ENCODE results near the gene CD247. TPM values are rescaled to one million over a fixed set of nuclear protein-coding genes. Genes with fewer than 3 reads are reported as not detected.

The CD247 gene
- total RNA-seq, 4 donors from 2014 or later, result 1.3 to 3.1 (median 1.4) TPM

DNA sequence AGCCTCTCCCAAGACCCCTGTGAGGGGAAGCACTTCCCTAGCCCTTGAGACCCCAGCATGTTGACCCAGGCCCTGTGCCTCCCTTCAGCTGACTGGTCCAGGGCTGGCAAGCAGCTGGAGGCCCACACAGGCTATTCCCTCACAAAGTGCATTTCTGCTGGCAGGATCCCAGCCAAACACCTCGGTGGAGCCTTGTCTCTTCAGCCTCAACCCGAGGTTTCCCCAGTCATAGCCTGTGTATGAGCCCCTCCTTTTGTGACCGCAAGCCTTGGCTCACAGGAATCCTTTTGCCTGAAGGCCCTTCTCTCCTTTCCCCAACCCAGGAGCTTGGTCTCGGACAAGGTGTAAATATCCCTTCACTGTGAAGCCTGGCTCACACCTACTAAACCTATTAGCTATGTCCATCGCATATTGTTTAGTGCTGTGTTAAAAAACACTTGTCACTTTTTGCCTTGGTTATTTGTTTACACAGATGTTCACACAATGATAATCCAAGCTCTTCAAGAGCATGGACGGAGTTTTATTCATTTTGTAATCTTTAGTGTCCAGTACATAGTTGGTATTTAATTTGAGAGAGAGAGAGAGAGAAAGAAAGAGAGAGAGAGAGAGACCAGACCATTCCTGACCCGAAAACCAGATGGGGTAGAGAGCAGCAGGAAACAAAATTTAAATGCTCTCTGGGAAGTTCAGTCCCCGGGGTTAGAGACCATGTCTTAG is 8.5 kb upstream of the CD247 start:
- no peak for TF ChIP-seq POLR2A (IDR thresholded peaks at IDR 0.05)
- TF ChIP-seq, protein P1, sequence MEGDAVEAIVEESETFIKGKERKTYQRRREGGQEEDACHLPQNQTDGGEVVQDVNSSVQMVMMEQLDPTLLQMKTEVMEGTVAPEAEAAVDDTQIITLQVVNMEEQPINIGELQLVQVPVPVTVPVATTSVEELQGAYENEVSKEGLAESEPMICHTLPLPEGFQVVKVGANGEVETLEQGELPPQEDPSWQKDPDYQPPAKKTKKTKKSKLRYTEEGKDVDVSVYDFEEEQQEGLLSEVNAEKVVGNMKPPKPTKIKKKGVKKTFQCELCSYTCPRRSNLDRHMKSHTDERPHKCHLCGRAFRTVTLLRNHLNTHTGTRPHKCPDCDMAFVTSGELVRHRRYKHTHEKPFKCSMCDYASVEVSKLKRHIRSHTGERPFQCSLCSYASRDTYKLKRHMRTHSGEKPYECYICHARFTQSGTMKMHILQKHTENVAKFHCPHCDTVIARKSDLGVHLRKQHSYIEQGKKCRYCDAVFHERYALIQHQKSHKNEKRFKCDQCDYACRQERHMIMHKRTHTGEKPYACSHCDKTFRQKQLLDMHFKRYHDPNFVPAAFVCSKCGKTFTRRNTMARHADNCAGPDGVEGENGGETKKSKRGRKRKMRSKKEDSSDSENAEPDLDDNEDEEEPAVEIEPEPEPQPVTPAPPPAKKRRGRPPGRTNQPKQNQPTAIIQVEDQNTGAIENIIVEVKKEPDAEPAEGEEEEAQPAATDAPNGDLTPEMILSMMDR (IDR thresholded peaks at IDR 0.05), result no peak
- DNase-seq, result no peak
- WGBS, 2 donors, result 71 to 75% methylated on average over 8 of the region's 8 CpGs

DNA sequence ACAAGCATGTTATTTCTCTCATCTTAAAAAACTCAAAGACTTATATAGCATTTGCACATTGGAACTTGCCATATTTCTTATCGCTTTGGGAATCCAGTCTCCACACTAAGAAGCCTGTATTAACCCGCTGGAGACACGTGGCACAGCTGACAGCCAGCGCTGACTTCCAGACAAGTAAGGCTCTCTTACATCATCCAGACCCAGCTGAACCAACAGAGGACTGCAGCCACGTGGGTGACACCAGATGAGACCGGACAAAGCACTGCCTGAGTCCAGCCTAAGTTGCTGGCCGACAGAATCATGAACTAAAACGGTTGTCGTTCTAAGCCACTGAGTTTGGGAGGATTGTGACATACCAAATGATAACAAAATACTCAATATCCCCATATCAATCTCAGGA is 6.3 kb upstream of the CD247 start:
- H3K4me3 ChIP-seq (replicated peaks in 1 of 3), result no peak overlapping the region
- TF ChIP-seq, protein P1 (IDR thresholded peaks at IDR 0.05), result no peak
- no peak for TF ChIP-seq POLR2A (IDR thresholded peaks at IDR 0.05)
- DNase-seq, result no peak
- H3K4me1 ChIP-seq, result no peaks in the 10 kb centered on the region
- no peaks in the 10 kb centered on the region for H3K9me3 ChIP-seq
- 82 to 86% methylated on average over 9 of the region's 9 CpGs for WGBS, 2 donors
- no peaks in the 10 kb centered on the region for H3K36me3 ChIP-seq
- no peak overlapping the region for H3K27ac ChIP-seq
- intact Hi-C loops (cut with DNase I), result no loop called here
- no peaks in the 10 kb centered on the region for H3K27me3 ChIP-seq

More for the DNA sequence above, 8.5 kb upstream of the CD247 start:
- H3K27me3 ChIP-seq, result no peaks in the 10 kb centered on the region
- intact Hi-C loops (cut with DNase I), result no loop called here
- no peak overlapping the region for H3K4me3 ChIP-seq (replicated peaks in 1 of 3)
- H3K4me1 ChIP-seq, result no peaks in the 10 kb centered on the region
- no peaks in the 10 kb centered on the region for H3K36me3 ChIP-seq
- no peak overlapping the region for H3K27ac ChIP-seq
- H3K9me3 ChIP-seq, result no peaks in the 10 kb centered on the region

DNA sequence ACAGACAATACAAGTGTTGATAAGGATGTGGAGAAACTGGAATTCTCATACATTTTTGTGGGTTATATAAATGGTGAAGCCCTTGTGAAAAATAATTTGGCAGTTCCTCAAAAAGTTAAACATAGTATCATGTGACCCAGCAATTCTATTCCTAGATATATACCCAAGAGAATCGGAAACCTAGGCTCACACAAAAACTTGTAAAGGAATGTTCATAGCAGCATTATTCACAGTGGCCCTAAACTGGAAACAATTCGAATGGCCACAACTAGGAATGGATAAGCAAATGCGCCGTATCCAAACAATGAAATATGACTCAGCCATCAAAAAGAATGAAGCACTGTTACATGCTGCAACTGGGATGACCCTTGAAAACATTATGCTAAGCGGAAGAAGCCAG is 3.9 kb upstream of the CD247 start:
- Histone ChIP-seq H3K27ac (no peak overlapping the region), H3K4me1 (no peaks in the 10 kb centered on the region), H3K27me3 (no peaks in the 10 kb centered on the region), H3K9me3 (no peaks in the 10 kb centered on the region), H3K4me3 (replicated peaks in 1 of 3) (no peak overlapping the region), H3K36me3 (no peaks in the 10 kb centered on the region)
- TF ChIP-seq, protein P1 (IDR thresholded peaks at IDR 0.05), result no peak
- TF ChIP-seq POLR2A (IDR thresholded peaks at IDR 0.05), result no peak
- no peak for DNase-seq
- 85 to 96% methylated on average over 5 of the region's 5 CpGs for WGBS, 2 donors
- intact Hi-C loops (cut with DNase I), result no loop called here

DNA sequence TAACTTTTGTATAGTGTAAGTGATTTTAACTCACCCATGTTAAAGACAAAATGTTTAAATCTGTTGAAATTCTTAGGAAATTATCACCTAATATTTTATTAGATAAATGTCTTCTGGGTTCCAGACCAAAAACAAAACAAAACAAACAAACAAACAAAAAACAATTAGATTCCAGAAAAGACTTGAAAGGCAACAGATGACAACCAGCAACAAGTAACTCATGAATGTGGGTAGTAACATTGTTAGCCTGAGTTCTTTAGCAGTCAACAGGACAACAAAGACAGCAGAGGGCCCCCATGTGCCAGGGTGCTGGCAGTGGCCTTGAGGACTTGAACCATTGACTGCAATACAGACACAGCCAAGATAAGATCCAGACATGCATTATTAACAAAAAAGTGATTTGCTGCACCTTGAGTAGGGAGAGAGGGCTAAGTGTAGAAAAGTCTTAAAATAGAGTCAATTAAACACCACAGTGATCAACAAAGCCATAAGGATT is 2.4 kb upstream of the CD247 start:
- no peaks in the 10 kb centered on the region for H3K36me3 ChIP-seq
- DNase-seq, result no peak
- H3K27me3 ChIP-seq, result no peaks in the 10 kb centered on the region
- H3K4me1 ChIP-seq, result no peaks in the 10 kb centered on the region
- TF ChIP-seq POLR2A (IDR thresholded peaks at IDR 0.05), result no peak
- TF ChIP-seq, protein P1 (IDR thresholded peaks at IDR 0.05), result no peak
- H3K27ac ChIP-seq, result no peak overlapping the region
- no peak overlapping the region for H3K4me3 ChIP-seq (replicated peaks in 1 of 3)
- H3K9me3 ChIP-seq, result no peaks in the 10 kb centered on the region
- intact Hi-C loops (cut with DNase I), result no loop called here

DNA sequence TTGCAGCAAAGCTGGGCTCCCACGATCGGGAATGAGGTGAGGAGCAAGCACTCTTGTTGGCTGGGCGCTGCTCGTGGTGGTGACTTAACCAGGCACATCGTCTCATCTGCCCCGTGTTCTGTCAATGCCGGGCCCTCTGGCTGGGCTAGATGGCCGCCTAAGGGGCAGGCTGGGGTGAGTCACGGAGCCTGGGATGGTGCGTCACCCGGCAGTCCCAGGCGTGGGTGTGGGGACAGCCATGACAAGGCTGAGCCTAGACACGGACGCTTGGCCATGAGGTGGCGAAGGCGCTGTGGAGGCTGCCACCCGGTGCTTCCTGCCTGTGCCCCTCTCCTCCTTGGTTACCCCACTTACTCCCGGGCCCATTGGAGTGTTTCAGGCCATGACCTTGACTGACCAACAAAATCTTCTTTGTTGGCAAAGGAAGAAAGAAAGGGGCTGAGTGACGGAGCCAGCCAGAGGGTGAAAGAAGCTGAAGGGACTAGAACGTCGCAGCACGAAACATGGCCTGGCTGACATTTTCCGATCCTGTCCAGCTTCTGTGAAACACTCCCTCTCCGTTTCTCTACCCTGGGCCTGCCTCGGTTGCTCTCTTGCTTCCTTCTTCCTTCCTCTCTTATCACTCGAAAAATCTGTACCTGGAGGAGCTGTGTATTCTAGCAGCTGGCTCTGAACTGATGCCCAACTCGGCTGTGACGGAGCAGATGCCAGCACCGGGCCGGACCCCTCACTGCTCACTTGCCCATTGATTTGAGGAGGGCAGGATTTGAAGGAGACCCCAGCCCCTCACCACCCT is 596 bp downstream of the CD247 start:
- DNase-seq, result no peak
- H3K9me3 ChIP-seq, result no peaks in the 10 kb centered on the region
- intact Hi-C loops (cut with DNase I), result no loop called here
- H3K4me3 ChIP-seq (replicated peaks in 1 of 3), result no peak overlapping the region
- TF ChIP-seq POLR2A (IDR thresholded peaks at IDR 0.05), result no peak
- TF ChIP-seq, protein P1 (IDR thresholded peaks at IDR 0.05), result no peak
- H3K36me3 ChIP-seq, result no peaks in the 10 kb centered on the region
- no peak overlapping the region for H3K27ac ChIP-seq
- H3K4me1 ChIP-seq, result no peaks in the 10 kb centered on the region
- 85 to 90% methylated on average over 24 to 27 of the region's 30 CpGs for WGBS, 2 donors
- no peaks in the 10 kb centered on the region for H3K27me3 ChIP-seq

Measured in thyroid gland (tissue), 4 donors.